Ecto neural progenitor cell (in vitro differentiated cells): ENCODE measurements around the gene CADPS2.

Source experiments
- DNase-seq: peaks from one replicate; pipeline ENCODE4 v3.0.0-alpha.2; 2018; ENCODE audit warnings: low spot score

Gene CADPS2

GRCh38 chr7:122886357-122887081 is at the start of gene CADPS2:
CADPS2 (minus strand) TSS chr7:122886460; CDS start chr7:122886337, 123 bp downstream.
- DNase-seq: peak; percentile 90

DNA sequence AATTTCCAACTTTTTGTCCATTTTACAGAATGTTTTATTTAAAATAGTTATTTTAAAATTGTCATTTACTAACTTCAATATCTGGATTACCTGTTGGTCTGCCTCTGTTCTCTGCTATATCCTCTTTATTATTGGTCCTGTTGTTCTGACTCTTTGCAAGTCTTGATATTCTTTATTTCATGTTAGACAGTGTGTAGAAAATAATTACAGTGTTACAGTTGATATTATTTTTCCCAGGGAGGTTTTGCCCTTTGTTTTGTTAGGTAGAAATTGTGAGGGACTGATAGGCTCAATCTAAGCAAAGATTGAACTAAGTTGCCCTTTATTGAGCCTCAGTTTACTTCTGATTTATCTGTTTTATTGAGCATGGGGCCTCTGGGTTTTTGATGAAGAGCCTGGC is 49.4 kb upstream of the CADPS2 start:
- no peak for DNase-seq

- no peak for DNase-seq
These were observed 33.5 kb upstream of the CADPS2 start for GRCh38 chr7:122919643-122920181.

DNA sequence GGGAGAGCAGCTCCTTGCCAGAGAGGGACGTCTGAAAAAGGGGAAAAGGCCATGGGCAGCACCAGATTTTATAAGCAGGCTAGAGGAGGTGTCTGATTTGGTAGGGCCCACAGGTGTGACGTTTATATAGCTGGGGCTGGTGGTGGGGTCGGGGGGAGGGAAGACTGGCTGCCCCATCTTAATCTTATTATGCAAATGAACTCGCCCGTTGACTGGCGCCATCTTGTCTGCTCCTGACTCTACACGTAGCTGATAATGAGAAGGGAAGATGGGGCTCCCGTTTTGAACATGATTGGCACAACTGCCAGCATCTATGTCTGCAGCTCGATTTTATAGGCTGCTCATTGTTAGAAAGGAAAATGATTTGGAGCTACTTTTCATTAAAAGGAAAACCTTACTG is 28.6 kb upstream of the CADPS2 start:
- no peak for DNase-seq

DNA sequence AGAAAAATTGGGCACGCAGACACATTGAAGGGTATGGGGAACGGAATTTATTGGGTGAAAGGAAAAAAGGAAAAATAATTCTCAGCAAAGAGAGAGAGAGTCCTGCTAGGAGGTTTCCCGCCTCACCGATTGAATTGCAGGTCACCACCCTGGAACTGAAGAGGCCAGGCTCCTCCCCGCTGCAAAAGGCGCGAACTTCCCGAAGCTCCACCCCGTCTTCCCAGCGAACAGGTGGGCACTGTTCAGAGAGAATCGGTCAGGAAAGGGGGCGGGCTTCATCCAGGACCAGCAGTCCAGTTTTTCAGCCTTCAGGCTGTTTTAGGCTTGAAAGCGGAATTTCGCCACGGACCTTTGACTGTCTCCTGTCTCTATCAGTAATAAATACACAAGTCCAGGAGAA is 27.3 kb upstream of the CADPS2 start:
- no peak for DNase-seq

GRCh38 chr7:122902751-122903495 is 16.7 kb upstream of the CADPS2 start:
- no peak for DNase-seq

- DNase-seq: no peak
These were observed 15.0 kb upstream of the CADPS2 start for GRCh38 chr7:122901250-122901649.

DNA sequence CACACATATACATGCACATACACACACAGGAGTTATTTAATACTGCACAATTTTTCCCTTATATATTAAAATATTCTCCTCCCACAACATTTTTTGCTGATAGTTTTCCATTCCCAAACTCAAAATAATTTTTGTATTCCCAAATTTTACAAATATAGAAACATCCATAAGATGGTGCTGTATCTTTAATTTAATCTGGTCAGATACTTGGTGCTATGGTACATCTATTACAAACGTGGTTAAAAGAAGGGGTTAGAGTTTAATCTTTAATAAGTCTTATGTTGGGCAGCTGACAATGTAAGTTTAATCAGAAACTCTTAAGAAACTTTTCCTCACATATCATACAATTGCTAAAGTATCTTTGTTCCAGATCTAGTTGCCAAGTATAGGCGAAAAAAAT is 10.2 kb upstream of the CADPS2 start:
- DNase-seq: no peak

DNA sequence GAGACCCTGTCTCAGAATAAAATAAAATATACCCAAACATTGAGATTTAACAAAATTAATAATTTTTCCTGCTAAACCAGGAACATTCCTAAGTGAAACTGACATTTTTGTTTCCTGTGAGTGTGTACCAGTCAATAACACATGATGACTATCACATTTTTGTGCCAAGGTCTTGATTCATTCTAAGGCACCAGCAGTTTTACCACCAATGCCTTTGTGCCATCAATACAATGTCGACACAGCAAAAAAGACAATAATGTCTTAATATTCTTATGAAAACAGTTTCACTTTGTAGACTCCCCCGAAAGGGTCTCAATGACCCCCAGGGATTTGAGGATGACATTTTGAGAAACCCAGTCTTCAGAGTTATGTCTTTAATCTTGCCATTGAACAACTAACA is 7.2 kb upstream of the CADPS2 start:
- no peak for DNase-seq

GRCh38 chr7:122889116-122889515 is 2.9 kb upstream of the CADPS2 start:
- DNase-seq: no peak

GRCh38 chr7:122887848-122888247 is 1.6 kb upstream of the CADPS2 start:
- DNase-seq: no peak

DNA sequence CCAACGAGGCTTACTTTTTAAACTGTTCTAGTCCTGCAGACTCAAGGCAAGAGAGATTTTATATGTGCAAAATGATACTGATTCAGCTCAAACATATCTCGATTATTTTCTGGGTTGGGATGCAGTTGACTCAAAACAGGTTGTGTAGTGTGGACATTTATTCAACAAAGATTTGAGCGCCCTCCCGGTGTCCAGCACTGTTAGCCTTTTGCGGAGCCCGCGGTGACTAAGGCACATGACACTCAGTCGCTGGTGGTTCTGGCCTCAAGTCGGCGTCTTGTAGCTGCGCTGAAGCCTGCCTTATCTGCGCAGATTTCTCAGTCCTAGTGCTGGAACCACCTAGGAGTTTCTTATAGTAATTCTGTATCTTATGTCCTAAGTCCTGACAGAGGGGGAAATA is 938 bp upstream of the CADPS2 start:
- peak; percentile 71 for DNase-seq

- DNase-seq: peak; percentile 75
These were observed 490 bp downstream of the CADPS2 start for GRCh38 chr7:122885583-122886356.

DNA sequence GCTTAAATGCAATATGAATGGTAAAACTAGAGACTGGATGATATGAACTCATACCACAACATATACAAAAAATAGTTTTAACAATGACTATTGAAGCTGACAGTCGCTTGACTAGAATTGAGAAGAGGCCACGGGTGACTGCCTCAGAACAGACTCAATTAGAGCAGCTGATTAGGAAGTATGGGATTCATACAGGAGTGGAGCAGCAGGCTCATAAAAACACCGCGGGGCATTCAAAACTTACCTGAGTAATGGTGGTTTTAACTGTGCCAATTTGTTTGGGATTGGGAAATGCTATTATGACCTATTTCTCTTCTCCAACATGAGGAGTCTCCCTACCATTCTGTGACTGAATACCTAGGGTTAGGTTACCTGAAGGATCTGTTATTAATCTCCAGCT is 2.1 kb downstream of the CADPS2 start:
- DNase-seq: no peak

GRCh38 chr7:122883049-122883680 is 3.1 kb downstream of the CADPS2 start:
- no peak for DNase-seq

DNA sequence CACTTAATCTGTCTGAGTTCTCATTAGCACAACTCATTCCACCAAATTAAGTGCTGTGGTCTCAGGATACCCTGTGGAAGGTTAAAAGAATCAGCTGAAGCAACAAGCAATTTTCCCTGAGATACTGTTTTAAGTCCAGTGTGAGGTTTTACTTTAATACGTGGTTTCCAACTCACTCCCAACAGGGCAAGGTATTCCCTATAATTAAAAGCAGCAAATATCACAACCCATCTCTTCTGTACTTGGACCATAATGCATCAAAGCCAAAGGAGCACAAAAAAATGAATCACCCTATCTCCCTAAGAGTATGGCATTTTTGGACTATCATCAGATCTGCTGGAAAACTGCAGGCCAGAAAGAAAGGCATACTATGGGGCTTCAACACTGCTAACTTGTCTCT is 4.9 kb downstream of the CADPS2 start:
- no peak for DNase-seq

DNA sequence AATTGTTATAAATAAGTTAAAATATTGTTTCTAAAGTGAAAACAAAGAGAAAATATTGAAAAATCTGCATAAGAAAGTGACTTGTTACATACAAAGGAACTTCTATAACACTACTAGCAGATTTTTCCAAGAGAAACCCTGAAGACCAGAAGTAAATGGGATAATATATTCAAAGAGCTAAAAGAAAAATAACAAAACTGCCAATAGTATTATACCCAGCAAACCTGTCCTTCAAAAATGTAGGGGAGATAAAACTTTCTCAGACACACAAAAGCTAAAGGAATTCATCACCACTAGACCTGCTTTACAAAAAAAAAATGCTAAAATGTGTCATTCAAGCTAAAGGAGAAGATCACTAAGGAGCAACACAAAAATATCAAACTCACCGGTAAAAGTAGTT is 17.0 kb downstream of the CADPS2 start:
- DNase-seq: no peak

GRCh38 chr7:122867471-122867980 is 18.7 kb downstream of the CADPS2 start:
- no peak for DNase-seq

DNA sequence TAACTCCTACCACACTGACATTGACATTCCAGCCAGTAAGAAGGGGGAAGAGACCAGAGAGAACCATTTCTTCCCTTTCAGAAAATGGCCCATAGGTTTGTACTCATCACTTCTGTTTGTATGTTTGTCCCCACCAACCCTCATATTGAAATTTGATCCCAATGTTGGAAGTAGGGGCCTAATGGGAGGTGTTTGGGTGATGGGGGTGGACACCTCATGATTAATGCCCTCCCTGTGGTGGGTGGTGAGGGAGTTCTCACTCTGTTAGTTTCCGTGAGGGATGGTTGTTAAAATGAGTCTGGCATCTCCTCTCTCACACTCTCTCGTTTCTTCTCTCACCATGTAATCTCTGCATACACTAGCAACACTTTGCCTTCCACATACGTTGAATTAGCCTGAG is 21.4 kb downstream of the CADPS2 start:
- no peak for DNase-seq

DNA sequence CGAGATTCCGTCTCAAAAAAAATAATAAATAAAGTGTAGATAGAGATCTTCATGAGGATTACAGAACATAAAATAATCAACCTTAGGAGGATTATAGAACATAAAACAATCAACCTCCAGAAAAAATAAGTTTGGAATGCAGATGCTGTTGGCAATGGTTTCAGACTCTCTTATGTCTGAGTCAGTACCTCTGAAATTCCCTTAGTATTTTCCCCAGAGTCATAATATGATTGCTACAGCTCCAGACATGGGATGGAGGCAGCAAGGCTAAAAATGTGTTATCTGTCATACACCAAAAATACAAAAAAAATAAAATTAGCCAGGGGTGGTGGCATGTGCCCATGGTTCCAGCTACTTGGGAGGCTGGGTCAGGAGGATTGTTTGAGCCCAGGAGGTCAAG is 22.2 kb downstream of the CADPS2 start:
- DNase-seq: no peak

GRCh38 chr7:122858320-122858719 is 27.9 kb downstream of the CADPS2 start:
- DNase-seq: no peak

- no peak for DNase-seq
These were observed 35.7 kb downstream of the CADPS2 start for GRCh38 chr7:122850528-122850927.
